HEK293 (cell line): Measurements from ENCODE around the gene PARD6B.

Experiments
- CTCF ChIA-PET: fragments of 350-600 bp; formaldehyde crosslinking; extraction: SDS; loops from one replicate; lab custom pipeline; 2021; ENCODE audit warnings: antibody characterized with exemption; lab: Yijun Ruan, JAX
- POLR2A ChIA-PET: fragments of 300-600 bp; formaldehyde crosslinking; extraction: SDS; loops from one replicate; lab custom pipeline; 2020; ENCODE audit warnings: antibody characterized with exemption, inconsistent platforms; lab: Yijun Ruan, JAX
- H3K27ac ChIP-seq: fragments of 200-500 bp; sonication (Bioruptor generic); 2 replicates; pipeline ENCODE4 v1.5.1; 2014; ENCODE audit warnings: low read depth, low read length, control low read depth, inconsistent platforms; ENCODE audit errors: extremely low read depth
- H3K36me3 ChIP-seq, 2 experiments: fragments of 200-500 bp in 1 of 2; sonication (Bioruptor generic) in 1 of 2; 1 replicate in 1 of 2; 2 replicates in 1 of 2; pipeline ENCODE4 v1.5.1; 2014 to 2017; ENCODE audit warnings: inconsistent platforms in 2 of 2, low read length in 2 of 2; ENCODE audit not compliant: control insufficient read depth in 2 of 2, insufficient read depth in 1 of 2
- H3K4me1 ChIP-seq: fragments of 200-500 bp; sonication (Bioruptor generic); 2 replicates; pipeline ENCODE4 v1.5.1; 2014; ENCODE audit warnings: mild to moderate bottlenecking, low read length, inconsistent platforms; ENCODE audit not compliant: control insufficient read depth, insufficient read depth
- H3K4me3 ChIP-seq: 2 replicates; pipeline ENCODE4 v1.5.1; 2011; ENCODE audit warnings: low read depth, mild to moderate bottlenecking, control low read depth, low read length, moderate library complexity
- H3K9me3 ChIP-seq: fragments of 200-500 bp; sonication (Bioruptor generic); 2 replicates; pipeline ENCODE4 v1.5.1; 2014; ENCODE audit warnings: low read depth, low read length, inconsistent platforms; ENCODE audit not compliant: control insufficient read depth, insufficient read depth
- AEBP2 ChIP-seq: fragments of 450-650 bp; formaldehyde crosslinking; IDR thresholded peaks from 2 replicates; pipeline ENCODE4 v1.5.1; 2016; ENCODE audit warnings: missing biosample characterization, missing genetic modification characterization, borderline replicate concordance
- TRIM28 ChIP-seq: IDR thresholded peaks from 2 replicates; pipeline ENCODE4 v1.6.1; 2011; ENCODE audit warnings: low read length, control low read depth, borderline replicate concordance
- ZBTB21 ChIP-seq: fragments of 450-650 bp; formaldehyde crosslinking; IDR thresholded peaks from 2 replicates; pipeline ENCODE4 v1.5.1; 2017; ENCODE audit warnings: missing biosample characterization, missing genetic modification characterization
- ZBTB44 ChIP-seq: fragments of 450-650 bp; IDR thresholded peaks from 2 replicates; pipeline ENCODE4 v1.5.1; 2018; ENCODE audit warnings: missing biosample characterization, mild to moderate bottlenecking, missing genetic modification characterization
- ZNF157 ChIP-seq: fragments of 450-650 bp; formaldehyde crosslinking; IDR thresholded peaks from 2 replicates; pipeline ENCODE4 v1.5.1; 2016; ENCODE audit warnings: missing biosample characterization, missing genetic modification characterization
- ZNF175 ChIP-seq: fragments of 450-650 bp; formaldehyde crosslinking; IDR thresholded peaks from 2 replicates; pipeline ENCODE4 v1.5.1; 2016; ENCODE audit warnings: missing biosample characterization, missing genetic modification characterization
- ZNF292 ChIP-seq: fragments of 450-650 bp; formaldehyde crosslinking; IDR thresholded peaks from 2 replicates; pipeline ENCODE4 v1.5.1; 2016; ENCODE audit warnings: low read depth, missing biosample characterization, missing genetic modification characterization, borderline replicate concordance
- ZNF37A ChIP-seq: fragments of 450-650 bp; IDR thresholded peaks from 2 replicates; pipeline ENCODE4 v1.5.1; 2018; ENCODE audit warnings: missing biosample characterization, missing genetic modification characterization
- ZNF518A ChIP-seq: fragments of 450-650 bp; formaldehyde crosslinking; conservative IDR thresholded peaks from 2 replicates; pipeline ENCODE4 v1.5.1; 2016; ENCODE audit warnings: low read depth, missing biosample characterization, missing genetic modification characterization
- ZNF664 ChIP-seq: fragments of 450-650 bp; formaldehyde crosslinking; IDR thresholded peaks from 2 replicates; pipeline ENCODE4 v1.5.1; 2016; ENCODE audit warnings: missing biosample characterization, missing genetic modification characterization
- ZNF785 ChIP-seq: fragments of 450-650 bp; formaldehyde crosslinking; IDR thresholded peaks from 2 replicates; pipeline ENCODE4 v1.5.1; 2016; ENCODE audit warnings: missing biosample characterization, missing genetic modification characterization
- ZNF830 ChIP-seq: fragments of 450-650 bp; IDR thresholded peaks from 2 replicates; pipeline ENCODE4 v1.5.0; 2018; ENCODE audit warnings: missing biosample characterization, missing genetic modification characterization, low read depth, mild to moderate bottlenecking, moderate library complexity
- ZNF837 ChIP-seq: fragments of 450-650 bp; formaldehyde crosslinking; IDR thresholded peaks from 2 replicates; pipeline ENCODE4 v1.5.1; 2016; ENCODE audit warnings: missing biosample characterization, missing genetic modification characterization
- ZSCAN16 ChIP-seq: fragments of 450-650 bp; formaldehyde crosslinking; IDR thresholded peaks from 2 replicates; pipeline ENCODE4 v1.5.1; 2016; ENCODE audit warnings: missing biosample characterization, missing genetic modification characterization
- TF ChIP-seq, protein P1 (sequence below): fragments of 450-650 bp; formaldehyde crosslinking; IDR thresholded peaks from 2 replicates; pipeline ENCODE4 v1.5.1; 2016; ENCODE audit warnings: missing biosample characterization, missing genetic modification characterization
- TF ChIP-seq, protein P2 (sequence below): fragments of 450-650 bp; formaldehyde crosslinking; IDR thresholded peaks from 2 replicates; pipeline ENCODE4 v1.5.1; 2017; ENCODE audit warnings: missing biosample characterization, missing genetic modification characterization

Gene PARD6B

DNA sequence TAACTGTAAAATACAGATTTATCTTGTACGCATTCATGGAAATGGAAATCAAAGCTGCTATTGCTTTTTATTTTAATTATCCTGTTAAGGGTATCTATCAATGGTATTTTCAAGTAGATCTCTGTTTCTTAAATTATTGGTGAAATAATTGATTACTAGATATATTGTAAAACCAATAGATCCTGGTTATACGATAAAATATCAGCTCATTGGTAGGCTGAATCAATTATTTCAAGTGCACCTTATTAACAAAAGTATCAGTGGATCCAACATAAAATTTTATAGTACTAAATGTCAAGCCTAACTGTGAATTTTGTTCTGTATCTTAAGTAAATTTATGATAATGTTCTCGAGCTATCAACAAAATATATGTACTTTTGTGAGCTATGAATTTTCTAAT, 21.8 kb downstream of the PARD6B start (continued):
- TF ChIP-seq ZNF518A (tag by site-specific recombination) = no peak

- CTCF ChIA-PET = no interaction called here
- H3K27ac ChIP-seq = no peak overlapping the region
- POLR2A ChIA-PET = no interaction called here
Measured at GRCh38 chr20:50754420-50754819, 23.0 kb downstream of the PARD6B start.

GRCh38 chr20:50756447-50756846, 25.1 kb downstream of the PARD6B start:
- no peak for TF ChIP-seq ZBTB44 (tag by site-specific recombination)
- TF ChIP-seq, protein P1, sequence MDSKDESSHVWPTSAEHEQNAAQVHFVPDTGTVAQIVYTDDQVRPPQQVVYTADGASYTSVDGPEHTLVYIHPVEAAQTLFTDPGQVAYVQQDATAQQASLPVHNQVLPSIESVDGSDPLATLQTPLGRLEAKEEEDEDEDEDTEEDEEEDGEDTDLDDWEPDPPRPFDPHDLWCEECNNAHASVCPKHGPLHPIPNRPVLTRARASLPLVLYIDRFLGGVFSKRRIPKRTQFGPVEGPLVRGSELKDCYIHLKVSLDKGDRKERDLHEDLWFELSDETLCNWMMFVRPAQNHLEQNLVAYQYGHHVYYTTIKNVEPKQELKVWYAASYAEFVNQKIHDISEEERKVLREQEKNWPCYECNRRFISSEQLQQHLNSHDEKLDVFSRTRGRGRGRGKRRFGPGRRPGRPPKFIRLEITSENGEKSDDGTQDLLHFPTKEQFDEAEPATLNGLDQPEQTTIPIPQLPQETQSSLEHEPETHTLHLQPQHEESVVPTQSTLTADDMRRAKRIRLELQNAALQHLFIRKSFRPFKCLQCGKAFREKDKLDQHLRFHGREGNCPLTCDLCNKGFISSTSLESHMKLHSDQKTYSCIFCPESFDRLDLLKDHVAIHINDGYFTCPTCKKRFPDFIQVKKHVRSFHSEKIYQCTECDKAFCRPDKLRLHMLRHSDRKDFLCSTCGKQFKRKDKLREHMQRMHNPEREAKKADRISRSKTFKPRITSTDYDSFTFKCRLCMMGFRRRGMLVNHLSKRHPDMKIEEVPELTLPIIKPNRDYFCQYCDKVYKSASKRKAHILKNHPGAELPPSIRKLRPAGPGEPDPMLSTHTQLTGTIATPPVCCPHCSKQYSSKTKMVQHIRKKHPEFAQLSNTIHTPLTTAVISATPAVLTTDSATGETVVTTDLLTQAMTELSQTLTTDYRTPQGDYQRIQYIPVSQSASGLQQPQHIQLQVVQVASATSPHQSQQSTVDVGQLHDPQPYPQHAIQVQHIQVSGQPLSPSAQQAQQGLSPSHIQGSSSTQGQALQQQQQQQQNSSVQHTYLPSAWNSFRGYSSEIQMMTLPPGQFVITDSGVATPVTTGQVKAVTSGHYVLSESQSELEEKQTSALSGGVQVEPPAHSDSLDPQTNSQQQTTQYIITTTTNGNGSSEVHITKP (tag by site-specific recombination) = peak; percentile 65
- TF ChIP-seq ZNF830 (tag by site-specific recombination) = no peak
- TF ChIP-seq ZSCAN16 (tag by site-specific recombination) = no peak
- TF ChIP-seq, all 188 proteins: peak for 1
- CTCF ChIA-PET = interaction anchor here (0.6 to 1.5 kb wide), 5 partner anchors 12 to 252 kb away, joined by 3 to 7 read pairs (median 3); no protein-coding TSS in a partner anchor
- Histone ChIP-seq H3K4me1 (no peaks in the 10 kb centered on the region), H3K36me3 (no peaks in the 10 kb centered on the region; a peak in 1 of 3 replicates), H3K4me3 (no peak overlapping the region), H3K9me3 (no peaks in the 10 kb centered on the region), H3K27ac (no peak overlapping the region)
- POLR2A ChIA-PET = no interaction called here

More at GRCh38 chr20:50754420-50754819, 23.0 kb downstream of the PARD6B start:
- Histone ChIP-seq H3K36me3 (peaks cover 5 to 12% of the 10 kb centered on the region in 2 experiments), H3K4me3 (no peak overlapping the region), H3K9me3 (no peaks in the 10 kb centered on the region), H3K4me1 (no peaks in the 10 kb centered on the region)
- TF ChIP-seq ZNF175 (tag by site-specific recombination) (no peak), ZNF37A (no peak), ZNF664 (tag by site-specific recombination) (no peak), TRIM28 (no peak), ZBTB21 (no peak), ZNF157 (no peak), AEBP2 (tag by site-specific recombination) (no peak), ZNF292 (tag by site-specific recombination) (no peak), ZNF785 (tag by site-specific recombination) (no peak), ZNF837 (no peak)
- TF ChIP-seq, protein P2, sequence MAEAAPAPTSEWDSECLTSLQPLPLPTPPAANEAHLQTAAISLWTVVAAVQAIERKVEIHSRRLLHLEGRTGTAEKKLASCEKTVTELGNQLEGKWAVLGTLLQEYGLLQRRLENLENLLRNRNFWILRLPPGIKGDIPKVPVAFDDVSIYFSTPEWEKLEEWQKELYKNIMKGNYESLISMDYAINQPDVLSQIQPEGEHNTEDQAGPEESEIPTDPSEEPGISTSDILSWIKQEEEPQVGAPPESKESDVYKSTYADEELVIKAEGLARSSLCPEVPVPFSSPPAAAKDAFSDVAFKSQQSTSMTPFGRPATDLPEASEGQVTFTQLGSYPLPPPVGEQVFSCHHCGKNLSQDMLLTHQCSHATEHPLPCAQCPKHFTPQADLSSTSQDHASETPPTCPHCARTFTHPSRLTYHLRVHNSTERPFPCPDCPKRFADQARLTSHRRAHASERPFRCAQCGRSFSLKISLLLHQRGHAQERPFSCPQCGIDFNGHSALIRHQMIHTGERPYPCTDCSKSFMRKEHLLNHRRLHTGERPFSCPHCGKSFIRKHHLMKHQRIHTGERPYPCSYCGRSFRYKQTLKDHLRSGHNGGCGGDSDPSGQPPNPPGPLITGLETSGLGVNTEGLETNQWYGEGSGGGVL = no peak
